SU-DHL-6 (cell line): ENCODE measurements around the gene CCNI.

Experiments
- H2AFZ ChIP-seq: fragments of 200-600 bp; sonication (generic); 2 replicates; pipeline ENCODE4 v1.6.1; 2014; ENCODE audit warnings: low read depth, mild to moderate bottlenecking, moderate library complexity, mixed read lengths, antibody characterized with exemption, low read length; ENCODE audit not compliant: severe bottlenecking
- H3F3A ChIP-seq: fragments of 200-600 bp; shearing (Covaris generic); 2 replicates; pipeline ENCODE4 v1.6.0; 2016; ENCODE audit warnings: antibody characterized with exemption, mild to moderate bottlenecking; ENCODE audit not compliant: insufficient read depth
- H3K27ac ChIP-seq: fragments of 200-600 bp; sonication (generic); 2 replicates; pipeline ENCODE4 v1.5.1; 2016; ENCODE audit warnings: low read depth, mild to moderate bottlenecking, low read length, moderate library complexity, mixed read lengths
- H3K27me3 ChIP-seq: fragments of 200-600 bp; sonication (generic), shearing (Covaris generic); 2 replicates; pipeline ENCODE4 v1.6.0; 2014; ENCODE audit warnings: mild to moderate bottlenecking, low read length
- H3K36me3 ChIP-seq: fragments of 200-600 bp; sonication (generic); 2 replicates; pipeline ENCODE4 v1.6.1; 2014; ENCODE audit warnings: mild to moderate bottlenecking, low read length, mixed read lengths
- H3K4me2 ChIP-seq: fragments of 300-600, 200-600 bp; shearing (Covaris generic), sonication (generic); 2 replicates; pipeline ENCODE4 v1.6.0; 2014; ENCODE audit warnings: low read length, low read depth, mild to moderate bottlenecking; ENCODE audit not compliant: poor library complexity, severe bottlenecking
- H3K4me3 ChIP-seq: fragments of 200-600 bp; sonication (generic); 2 replicates; pipeline ENCODE4 v1.5.1; 2014; ENCODE audit warnings: antibody characterized with exemption, low read length, mild to moderate bottlenecking, mixed read lengths; ENCODE audit not compliant: insufficient read depth, poor library complexity, severe bottlenecking
- H3K79me2 ChIP-seq: fragments of 200-600 bp; sonication (generic); 2 replicates; pipeline ENCODE4 v1.6.1; 2014; ENCODE audit warnings: mild to moderate bottlenecking, low read length, moderate library complexity; ENCODE audit not compliant: insufficient read depth
- H3K9ac ChIP-seq: fragments of 200-600 bp; sonication (generic); 2 replicates; pipeline ENCODE4 v1.7.0; 2014; ENCODE audit warnings: mild to moderate bottlenecking, low read length
- H3K9me2 ChIP-seq: fragments of 200-600 bp; sonication (generic); replicated peaks from 2 replicates; pipeline ENCODE4 v1.6.1; 2014; ENCODE audit warnings: low read length; ENCODE audit not compliant: insufficient read depth
- H3K9me3 ChIP-seq: fragments of 200-600 bp; sonication (generic); 2 replicates; pipeline ENCODE4 v1.6.1; 2014; ENCODE audit warnings: low read length, mixed read lengths; ENCODE audit not compliant: insufficient read depth
- H4K20me1 ChIP-seq: fragments of 200-600 bp; sonication (generic); 2 replicates; pipeline ENCODE4 v1.6.1; 2014; ENCODE audit warnings: low read depth, mild to moderate bottlenecking, antibody characterized with exemption, low read length, moderate library complexity, mixed read lengths
- EZH2phosphoT487 ChIP-seq: fragments of 200-600 bp; sonication (generic), shearing (Covaris generic); conservative IDR thresholded peaks from 2 replicates; pipeline ENCODE4 v1.6.1; 2018; ENCODE audit warnings: mild to moderate bottlenecking, antibody characterized with exemption, low read length, moderate library complexity, mixed read lengths
- TF ChIP-seq, protein P1 (sequence below): fragments of 200-600 bp; sonication (generic); IDR thresholded peaks from one replicate; pipeline ENCODE4 v1.5.1; 2017; ENCODE audit warnings: antibody characterized with exemption, mild to moderate bottlenecking, low read length, moderate library complexity; ENCODE audit not compliant: insufficient read depth, poor library complexity, severe bottlenecking

Gene CCNI

DNA sequence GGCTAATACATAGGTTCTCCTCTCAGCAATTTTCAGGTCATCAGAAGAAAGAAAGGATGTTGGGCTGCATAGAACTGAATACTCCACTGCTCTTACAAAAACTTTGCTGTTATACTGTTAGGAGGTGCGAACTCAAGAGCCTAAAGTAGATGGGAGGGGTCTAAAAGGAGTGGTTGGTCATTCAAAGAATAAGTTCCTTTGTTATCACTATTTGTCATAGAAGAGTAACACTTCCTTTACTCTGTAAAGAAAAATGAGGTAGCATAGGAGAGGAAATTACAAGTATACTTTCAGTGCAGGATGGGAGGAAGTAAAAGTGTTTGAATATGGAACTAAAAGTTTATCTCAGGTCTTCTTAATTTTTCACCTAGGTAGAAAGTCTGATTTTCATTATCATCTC, 61.5 kb downstream of the CCNI start:
- no peaks in the 10 kb centered on the region for H3K79me2 ChIP-seq
- no peak overlapping the region for H3K27ac ChIP-seq
- no peaks in the 10 kb centered on the region for H3K36me3 ChIP-seq
- no peak overlapping the region for H3K4me2 ChIP-seq
- H3K9ac ChIP-seq: no peak overlapping the region
- H3K9me2 ChIP-seq: no peaks in the 10 kb centered on the region
- H3K27me3 ChIP-seq: no peaks in the 10 kb centered on the region
- no peaks in the 10 kb centered on the region for H3F3A ChIP-seq
- H2AFZ ChIP-seq: no peak overlapping the region
- TF ChIP-seq, protein P1, sequence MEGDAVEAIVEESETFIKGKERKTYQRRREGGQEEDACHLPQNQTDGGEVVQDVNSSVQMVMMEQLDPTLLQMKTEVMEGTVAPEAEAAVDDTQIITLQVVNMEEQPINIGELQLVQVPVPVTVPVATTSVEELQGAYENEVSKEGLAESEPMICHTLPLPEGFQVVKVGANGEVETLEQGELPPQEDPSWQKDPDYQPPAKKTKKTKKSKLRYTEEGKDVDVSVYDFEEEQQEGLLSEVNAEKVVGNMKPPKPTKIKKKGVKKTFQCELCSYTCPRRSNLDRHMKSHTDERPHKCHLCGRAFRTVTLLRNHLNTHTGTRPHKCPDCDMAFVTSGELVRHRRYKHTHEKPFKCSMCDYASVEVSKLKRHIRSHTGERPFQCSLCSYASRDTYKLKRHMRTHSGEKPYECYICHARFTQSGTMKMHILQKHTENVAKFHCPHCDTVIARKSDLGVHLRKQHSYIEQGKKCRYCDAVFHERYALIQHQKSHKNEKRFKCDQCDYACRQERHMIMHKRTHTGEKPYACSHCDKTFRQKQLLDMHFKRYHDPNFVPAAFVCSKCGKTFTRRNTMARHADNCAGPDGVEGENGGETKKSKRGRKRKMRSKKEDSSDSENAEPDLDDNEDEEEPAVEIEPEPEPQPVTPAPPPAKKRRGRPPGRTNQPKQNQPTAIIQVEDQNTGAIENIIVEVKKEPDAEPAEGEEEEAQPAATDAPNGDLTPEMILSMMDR: no peak
- TF ChIP-seq EZH2phosphoT487: no peak
- H3K9me3 ChIP-seq: no peaks in the 10 kb centered on the region
- no peaks in the 10 kb centered on the region for H4K20me1 ChIP-seq
- H3K4me3 ChIP-seq: no peak overlapping the region

DNA sequence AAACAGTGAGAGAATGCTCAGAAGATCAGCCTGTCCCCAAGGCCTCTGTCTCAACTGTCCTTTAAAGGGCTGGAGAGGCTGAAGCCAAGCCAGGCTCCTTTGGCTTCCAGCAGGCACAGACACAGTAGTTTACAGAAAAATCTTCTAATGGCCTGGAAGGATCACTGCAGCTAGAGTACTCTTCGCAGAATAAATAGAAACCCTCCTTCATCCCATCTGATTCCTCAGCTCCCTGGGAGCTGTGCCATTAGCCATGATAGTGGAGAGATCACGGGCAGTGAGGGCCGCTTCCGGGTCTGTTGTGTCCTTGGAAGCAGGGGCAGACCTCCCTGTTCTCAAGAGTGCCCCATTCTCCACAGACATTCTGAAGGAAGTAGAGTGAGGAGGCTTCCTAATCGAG, 63.1 kb downstream of the CCNI start:
- TF ChIP-seq, protein P1: no peak
- TF ChIP-seq EZH2phosphoT487: no peak
- no peaks in the 10 kb centered on the region for H3K36me3 ChIP-seq

DNA sequence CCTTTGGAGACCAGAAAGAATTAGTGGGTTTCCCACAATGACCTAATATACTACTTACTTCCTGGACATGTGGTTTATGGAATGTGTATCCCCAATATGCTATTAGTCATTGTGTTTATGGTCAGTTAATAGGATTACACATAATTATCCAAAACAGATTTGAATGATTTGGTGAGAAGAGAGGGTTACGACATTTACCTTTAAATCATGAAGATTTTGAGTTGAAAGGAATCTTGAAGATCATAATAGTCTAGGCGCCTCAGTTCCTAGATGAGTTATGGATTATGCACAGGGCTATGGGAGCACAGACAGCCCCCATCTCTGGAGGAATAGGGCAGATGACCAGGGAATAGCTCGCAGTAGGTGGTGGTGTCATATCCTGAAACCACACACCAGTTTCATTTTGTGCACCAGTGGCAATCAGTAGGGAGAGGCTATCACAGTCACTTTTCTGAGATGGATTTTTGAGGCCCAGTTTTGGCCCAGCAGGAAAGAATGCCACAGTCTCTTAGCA, 64.9 kb downstream of the CCNI start:
- Histone ChIP-seq H2AFZ (no peak overlapping the region), H3K36me3 (no peaks in the 10 kb centered on the region), H4K20me1 (no peaks in the 10 kb centered on the region), H3K9me2 (no peaks in the 10 kb centered on the region), H3F3A (no peaks in the 10 kb centered on the region), H3K9ac (no peak overlapping the region), H3K4me2 (no peak overlapping the region), H3K27ac (no peak overlapping the region), H3K4me3 (no peak overlapping the region), H3K9me3 (no peaks in the 10 kb centered on the region), H3K27me3 (no peaks in the 10 kb centered on the region), H3K79me2 (no peaks in the 10 kb centered on the region)
- TF ChIP-seq, protein P1: no peak
- no peak for TF ChIP-seq EZH2phosphoT487

More for the DNA sequence above, 63.1 kb downstream of the CCNI start:
- H3K4me3 ChIP-seq: no peak overlapping the region
- no peak overlapping the region for H3K9ac ChIP-seq
- no peaks in the 10 kb centered on the region for H3K9me3 ChIP-seq
- H4K20me1 ChIP-seq: no peaks in the 10 kb centered on the region
- no peaks in the 10 kb centered on the region for H3K9me2 ChIP-seq
- no peak overlapping the region for H3K4me2 ChIP-seq
- no peaks in the 10 kb centered on the region for H3K27me3 ChIP-seq
- H3F3A ChIP-seq: no peaks in the 10 kb centered on the region
- H2AFZ ChIP-seq: no peak overlapping the region
- no peak overlapping the region for H3K27ac ChIP-seq
- H3K79me2 ChIP-seq: no peaks in the 10 kb centered on the region
